Vein endothelial cell (primary cell): Measurements from ENCODE around the gene LRRC75B. TPM values are rescaled to one million over a fixed set of nuclear protein-coding genes. Genes with fewer than 3 reads are reported as not detected.

Experiments
- total RNA-seq: library from RNA; depleted of rRNA; stranded (reverse); fragments of >200 nt; gene quantifications from 2 replicates; pipeline ENCODE4 v1.2.3, GENCODE V29; 2012

Gene LRRC75B
- 5.9 and 6.0 TPM in 2 replicates for total RNA-seq

GRCh38 chr22:24592851-24593558 is at the start of gene LRRC75B:
TSS of gene LRRC75B (minus strand) at chr22:24593073. CDS start at chr22:24593039, 34 bp downstream.

GRCh38 chr22:24602847-24603769 is 10.2 kb upstream of the LRRC75B start, which contains the start of gene GGT1:
TSS of gene GGT1 (plus strand) at chr22:24603193. CDS start at chr22:24611082, 7,889 bp downstream.

GRCh38 chr22:24555165-24556039 is 37.5 kb downstream of the LRRC75B start, which contains the start of gene SNRPD3:
TSS of gene SNRPD3 (plus strand) at chr22:24555999. CDS start at chr22:24557675, 1,676 bp downstream.

GRCh38 chr22:24554313-24555164 is 38.3 kb downstream of the LRRC75B start, which contains the start of gene GUCD1:
TSS of gene GUCD1 (minus strand) at chr22:24555138. CDS start at chr22:24554991, 147 bp downstream.

Other genes starting within 250 kb of the LRRC75B start
- 10.6 and 18.6 TPM in 2 replicates for gene ADORA2A, start 165.5 kb downstream of the LRRC75B start, total RNA-seq
- gene UPB1, start 97.7 kb downstream of the LRRC75B start, total RNA-seq: 0.33 TPM in 1 of 2 replicates, not detected in the other
- gene GUCD1, start 37.9 kb downstream of the LRRC75B start, total RNA-seq: 171 and 204 TPM in 2 replicates
- gene SNRPD3, start 37.1 kb downstream of the LRRC75B start, total RNA-seq: 104 and 158 TPM in 2 replicates
- gene GGT1, start 10.1 kb upstream of the LRRC75B start, total RNA-seq: 1.3 and 2.3 TPM in 2 replicates
- gene PIWIL3, start 181.6 kb upstream of the LRRC75B start, total RNA-seq: not detected in 2 replicates
- gene SGSM1, start 213.1 kb upstream of the LRRC75B start, total RNA-seq: 0.98 and 1.1 TPM in 2 replicates